Sigmoid colon (tissue), 7 donors: ENCODE data around the gene H19. TPM values are rescaled to one million over a fixed set of nuclear protein-coding genes. Genes with fewer than 3 reads are reported as not detected.

Experiments
- DNase-seq: peaks from one replicate; pipeline ENCODE4 v3.0.0-alpha.2; 2019
- H3K27ac ChIP-seq, 4 donors: fragments of 200-600 bp; sonication (generic); one replicate each; pipeline ENCODE4 v1.5.1; 2016 to 2019; ENCODE audit warnings: mild to moderate bottlenecking in 1 of 4
- H3K27me3 ChIP-seq, 3 donors: fragments of 200-600 bp; sonication (generic); one replicate each; pipeline ENCODE4 v1.5.1; 2019; ENCODE audit warnings: mild to moderate bottlenecking in 1 of 3
- H3K36me3 ChIP-seq, 4 donors: fragments of 200-600 bp; sonication (generic); one replicate each; pipeline ENCODE4 v1.5.1; 2016 to 2019
- H3K4me1 ChIP-seq, 4 donors: fragments of 200-600 bp; sonication (generic); one replicate each; pipeline ENCODE4 v1.5.1; 2017 to 2019
- H3K4me3 ChIP-seq, 4 donors: fragments of 200-600 bp; sonication (generic); one replicate each; pipeline ENCODE4 v1.5.1; 2017 to 2019; ENCODE audit warnings: mild to moderate bottlenecking in 2 of 4, moderate library complexity in 1 of 4
- H3K9me3 ChIP-seq, 4 donors: fragments of 200-600 bp in 3 of 4; sonication (generic) in 3 of 4; one replicate each; pipeline versions ENCODE4 v1.5.1 to v1.6.1; 2013 to 2019
- EP300 ChIP-seq, 4 donors: sonication (generic); formaldehyde crosslinking; IDR thresholded peaks; one replicate each; pipeline ENCODE4 v1.6.1; 2017; ENCODE audit warnings: antibody characterized with exemption in 4 of 4
- POLR2A ChIP-seq, 2 donors: fragments of 450-650 bp; IDR thresholded peaks; one replicate each; pipeline ENCODE4 v1.6.1; 2016; ENCODE audit warnings: antibody characterized with exemption in 2 of 2, mild to moderate bottlenecking in 2 of 2, moderate library complexity in 2 of 2
- POLR2AphosphoS5 ChIP-seq, 4 donors: sonication (generic); formaldehyde crosslinking; IDR thresholded peaks; one replicate each; pipeline ENCODE4 v1.6.1; 2017; ENCODE audit warnings: antibody characterized with exemption in 4 of 4
- WGBS, 2 donors: extraction: QIAGEN DNeasy Blood & Tissue Kit; methylation state at CpG; one replicate each; pipeline ENCODE4 v1.1.7; 2013; 5-methylcytosine and 5-hydroxymethylcytosine counted together
- intact Hi-C: fragments of 100-400 bp; cut with DNase I; formaldehyde crosslinking; loops from one replicate; pipeline ENCODE4 v1.15.1; 2023
- polyA plus RNA-seq, 3 donors: library from polyadenylated mRNA; stranded (reverse); fragments of 200-250 nt; gene quantifications; one replicate each; pipeline ENCODE4 v1.2.3, GENCODE V29; 2013
- total RNA-seq, 4 donors: library from RNA; depleted of rRNA; stranded (reverse); fragments of >200 nt; gene quantifications; one replicate each; pipeline ENCODE4 v1.1.0, GENCODE V29; 2016
- TF ChIP-seq, protein P1 (sequence below), 4 experiments: fragments of 450-650 bp in 3 of 4; fragments of 200-600 bp in 1 of 4; IDR thresholded peaks; one replicate each; pipeline ENCODE4 v1.5.1; 2016 to 2019; ENCODE audit warnings: antibody characterized with exemption in 4 of 4, mild to moderate bottlenecking in 3 of 4, moderate library complexity in 2 of 4
- donor health status: healthy with polysubstance abuse.
- donor health status: Bipolar disorder and iron deficiency.
- donor health status: healthy.

Gene H19
- total and polyA plus RNA-seq, 7 donors = 9.9 to 349 (median 67.6) TPM

DNA sequence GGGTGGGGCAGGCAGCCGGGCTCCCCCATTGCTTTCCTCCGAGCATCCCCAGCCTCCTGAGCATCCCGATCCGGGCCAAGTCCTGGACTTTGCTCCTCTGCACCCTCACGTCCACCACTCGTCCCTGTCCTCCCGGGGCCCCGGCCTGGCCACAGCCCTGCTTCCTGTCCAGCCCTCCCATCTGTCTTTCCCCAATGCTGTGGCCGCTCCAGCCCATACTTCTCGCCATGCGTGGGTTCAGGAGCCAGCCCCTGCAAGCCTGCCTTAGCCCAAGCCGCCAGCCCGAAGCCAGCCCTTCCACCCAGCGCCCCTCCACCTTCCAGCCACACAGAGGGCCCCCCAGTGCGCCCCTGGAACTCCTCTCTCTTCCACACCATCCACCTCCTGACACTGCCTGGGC lies 26.7 kb downstream of the H19 start:
- intact Hi-C loops = no loop called here
- H3K4me1 ChIP-seq = no peaks in the 10 kb centered on the region
- no peaks in the 10 kb centered on the region for H3K36me3 ChIP-seq
- WGBS, 2 donors = 66 to 78% methylated on average over 10 to 11 of the region's 15 CpGs
- no peaks in the 10 kb centered on the region for H3K9me3 ChIP-seq
- no peaks in the 10 kb centered on the region for H3K27me3 ChIP-seq
- TF ChIP-seq, protein P1, sequence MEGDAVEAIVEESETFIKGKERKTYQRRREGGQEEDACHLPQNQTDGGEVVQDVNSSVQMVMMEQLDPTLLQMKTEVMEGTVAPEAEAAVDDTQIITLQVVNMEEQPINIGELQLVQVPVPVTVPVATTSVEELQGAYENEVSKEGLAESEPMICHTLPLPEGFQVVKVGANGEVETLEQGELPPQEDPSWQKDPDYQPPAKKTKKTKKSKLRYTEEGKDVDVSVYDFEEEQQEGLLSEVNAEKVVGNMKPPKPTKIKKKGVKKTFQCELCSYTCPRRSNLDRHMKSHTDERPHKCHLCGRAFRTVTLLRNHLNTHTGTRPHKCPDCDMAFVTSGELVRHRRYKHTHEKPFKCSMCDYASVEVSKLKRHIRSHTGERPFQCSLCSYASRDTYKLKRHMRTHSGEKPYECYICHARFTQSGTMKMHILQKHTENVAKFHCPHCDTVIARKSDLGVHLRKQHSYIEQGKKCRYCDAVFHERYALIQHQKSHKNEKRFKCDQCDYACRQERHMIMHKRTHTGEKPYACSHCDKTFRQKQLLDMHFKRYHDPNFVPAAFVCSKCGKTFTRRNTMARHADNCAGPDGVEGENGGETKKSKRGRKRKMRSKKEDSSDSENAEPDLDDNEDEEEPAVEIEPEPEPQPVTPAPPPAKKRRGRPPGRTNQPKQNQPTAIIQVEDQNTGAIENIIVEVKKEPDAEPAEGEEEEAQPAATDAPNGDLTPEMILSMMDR (IDR thresholded peaks at IDR 0.05) = no peak
- DNase-seq = peak; percentile 32
- no peak overlapping the region for H3K4me3 ChIP-seq
- H3K27ac ChIP-seq = no peak overlapping the region

DNA sequence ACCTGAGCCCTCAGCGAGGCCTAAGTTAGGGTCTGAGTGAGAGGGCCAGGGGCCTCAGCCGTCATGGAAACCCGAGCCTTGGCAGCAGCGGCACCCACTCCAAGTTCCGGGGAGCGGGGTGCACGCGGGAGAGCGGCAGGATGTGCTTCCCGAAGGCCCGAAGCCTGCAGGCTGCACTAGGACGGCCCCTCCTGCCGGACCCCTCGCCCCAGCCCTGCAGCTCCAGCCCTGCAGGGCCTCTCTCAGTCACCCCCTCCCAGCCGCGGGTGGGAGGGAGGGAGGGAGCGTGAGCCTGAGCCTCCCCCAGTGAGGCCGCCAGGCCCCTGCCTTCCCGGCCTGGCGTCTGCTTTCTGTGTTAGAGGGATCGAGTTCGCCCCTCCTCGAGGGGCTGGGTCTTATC lies 27.9 kb downstream of the H19 start:
- Histone ChIP-seq H3K36me3 (no peaks in the 10 kb centered on the region), H3K4me3 (no peak overlapping the region), H3K9me3 (no peaks in the 10 kb centered on the region), H3K4me1 (no peaks in the 10 kb centered on the region), H3K27ac (no peak overlapping the region), H3K27me3 (no peaks in the 10 kb centered on the region)
- intact Hi-C loops = no loop called here
- no peak for DNase-seq
- TF ChIP-seq POLR2AphosphoS5 (IDR thresholded peaks at IDR 0.05) = no peak
- no peak for TF ChIP-seq POLR2A (IDR thresholded peaks at IDR 0.05)
- TF ChIP-seq, protein P1 (IDR thresholded peaks at IDR 0.05) = no peak
- no peak for TF ChIP-seq EP300 (IDR thresholded peaks at IDR 0.05)
- WGBS, 2 donors = no CpG with 5 or more reads among the region's 23 CpGs

DNA sequence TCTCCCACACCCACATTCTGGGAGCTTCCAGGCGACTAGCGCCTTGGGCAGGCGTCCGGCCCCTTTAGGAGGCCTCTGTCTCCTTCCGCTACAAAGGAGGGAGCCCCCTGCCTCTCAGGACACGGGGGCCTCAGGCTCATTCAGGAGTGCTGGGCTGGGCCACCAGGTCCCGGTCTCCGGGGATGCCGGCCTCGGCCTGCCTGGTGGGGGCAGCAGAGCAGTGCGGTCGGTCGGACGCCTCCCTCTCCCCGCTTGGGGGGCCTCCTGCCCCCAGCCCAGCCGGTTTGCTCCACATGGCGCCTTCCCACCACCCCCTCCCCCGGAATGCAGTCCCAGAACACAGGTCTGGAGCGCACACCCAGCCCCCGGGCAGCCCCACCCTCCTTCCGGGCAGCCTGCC lies 28.6 kb downstream of the H19 start:
- WGBS, 2 donors = no CpG with 5 or more reads among the region's 21 CpGs
- no peak for DNase-seq
- H3K4me3 ChIP-seq = no peak overlapping the region
- H3K36me3 ChIP-seq = no peaks in the 10 kb centered on the region
- no peaks in the 10 kb centered on the region for H3K27me3 ChIP-seq
- no peaks in the 10 kb centered on the region for H3K9me3 ChIP-seq
- TF ChIP-seq POLR2A (IDR thresholded peaks at IDR 0.05) = no peak
- TF ChIP-seq POLR2AphosphoS5 (IDR thresholded peaks at IDR 0.05) = no peak
- TF ChIP-seq, protein P1 (IDR thresholded peaks at IDR 0.05) = no peak
- TF ChIP-seq EP300 (IDR thresholded peaks at IDR 0.05) = no peak
- no peaks in the 10 kb centered on the region for H3K4me1 ChIP-seq
- H3K27ac ChIP-seq = no peak overlapping the region
- intact Hi-C loops = no loop called here

DNA sequence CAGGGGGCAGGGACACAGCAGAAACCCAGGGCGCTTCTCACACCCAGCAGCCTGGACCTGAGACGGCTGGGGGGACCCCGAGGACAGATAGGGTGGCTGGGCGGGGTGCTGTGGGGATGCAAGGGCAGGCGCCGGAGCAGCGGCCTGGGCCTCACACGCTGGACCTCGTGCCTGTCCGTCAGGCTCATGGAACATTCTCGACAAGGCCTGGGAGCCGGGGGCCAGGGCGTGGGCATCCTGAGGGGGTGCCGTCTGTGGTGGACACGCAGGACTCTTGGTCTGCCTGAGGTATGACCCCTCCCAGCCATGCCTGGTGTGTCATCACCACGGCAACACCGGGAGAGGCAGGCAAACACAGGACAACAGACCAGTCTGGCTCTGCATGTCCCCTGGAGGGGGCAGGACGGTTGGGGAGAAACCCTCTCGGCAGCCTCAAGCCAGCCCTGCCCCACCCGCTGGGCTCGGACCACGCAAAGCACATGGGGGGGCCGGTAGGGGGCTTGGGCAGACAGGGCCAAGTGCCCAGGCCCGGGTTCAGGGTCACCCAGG lies 29.1 kb downstream of the H19 start:
- DNase-seq = peak; percentile 30
- Histone ChIP-seq H3K27ac (no peak overlapping the region), H3K36me3 (no peaks in the 10 kb centered on the region), H3K4me3 (no peak overlapping the region), H3K9me3 (no peaks in the 10 kb centered on the region), H3K27me3 (no peaks in the 10 kb centered on the region), H3K4me1 (no peaks in the 10 kb centered on the region)
- intact Hi-C loops = no loop called here
- no peak for TF ChIP-seq EP300 (IDR thresholded peaks at IDR 0.05)
- no peak for TF ChIP-seq POLR2A (IDR thresholded peaks at IDR 0.05)
- no peak for TF ChIP-seq POLR2AphosphoS5 (IDR thresholded peaks at IDR 0.05)
- TF ChIP-seq, protein P1 (IDR thresholded peaks at IDR 0.05) = no peak
- WGBS, 2 donors = 68% methylated on average over 11 of the region's 24 CpGs; no CpG with 5 or more reads in 1 of the 2 donors

DNA sequence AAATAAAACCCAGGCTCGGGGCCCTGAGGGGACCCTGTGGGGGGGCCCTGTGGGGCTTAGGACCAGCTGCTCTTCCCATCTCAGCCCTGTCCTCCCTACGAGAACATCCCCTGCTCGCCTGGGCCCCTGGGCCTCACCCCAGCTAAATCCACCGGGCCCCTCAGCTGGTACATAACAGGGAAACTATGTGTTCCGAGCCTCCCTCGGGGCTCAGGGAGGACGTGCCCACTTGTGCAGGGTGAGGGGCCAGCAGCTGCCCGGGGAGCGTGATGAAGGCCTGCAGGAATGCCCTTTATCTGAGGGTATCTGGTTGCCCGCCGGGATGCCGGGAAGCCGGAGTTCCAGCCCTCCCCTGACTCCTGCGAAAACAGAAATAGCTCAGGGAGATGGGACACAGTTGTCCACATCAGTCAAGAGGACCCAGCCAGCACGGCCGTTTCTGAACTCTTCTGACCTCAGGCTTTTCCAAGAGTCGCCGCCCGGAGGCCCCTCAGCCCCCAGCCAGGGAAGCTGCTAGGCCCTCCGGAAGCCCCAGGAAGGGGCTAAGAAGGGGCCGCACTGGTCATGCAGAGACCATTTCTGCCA lies 29.9 kb downstream of the H19 start:
- Histone ChIP-seq H3K27ac (no peak overlapping the region), H3K4me1 (no peaks in the 10 kb centered on the region), H3K36me3 (no peaks in the 10 kb centered on the region), H3K4me3 (no peak overlapping the region), H3K9me3 (no peaks in the 10 kb centered on the region), H3K27me3 (no peaks in the 10 kb centered on the region)
- intact Hi-C loops = no loop called here
- peak; percentile 10 for DNase-seq
- TF ChIP-seq POLR2A (IDR thresholded peaks at IDR 0.05) (no peak), EP300 (IDR thresholded peaks at IDR 0.05) (no peak), POLR2AphosphoS5 (IDR thresholded peaks at IDR 0.05) (no peak)
- TF ChIP-seq, protein P1 (IDR thresholded peaks at IDR 0.05) = no peak
- WGBS, 2 donors = 67 to 73% methylated on average over 5 to 8 of the region's 21 CpGs
